ENCODE measurements around the gene ETFA.

DNA sequence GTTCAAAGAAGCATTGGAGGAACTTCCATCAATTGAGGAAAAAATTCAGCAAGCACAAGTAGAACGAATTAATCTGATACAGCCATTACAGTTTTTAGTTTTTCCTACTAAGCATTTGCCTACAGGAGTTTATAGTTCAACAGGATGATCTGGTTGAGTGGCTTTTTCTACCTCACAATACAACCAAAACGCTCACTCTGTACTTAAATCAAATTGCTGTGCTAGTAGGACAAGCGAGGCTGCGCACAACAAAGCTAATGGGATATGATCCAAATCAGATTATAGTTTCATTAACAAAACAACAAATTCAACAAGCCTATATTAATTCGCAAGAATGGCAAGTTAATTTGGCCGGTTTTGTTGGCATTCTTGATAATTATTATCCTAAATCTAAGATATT lies 44.2 kb downstream of the ETFA start:
- TF ChIP-seq GTF2F1 (IDR thresholded peaks at IDR 0.05; ENCODE audit: low read depth, low read length) (no peak), HMG20A (CRISPR knock-in tag; conservative IDR thresholded peaks at IDR 0.05) (no peak), ETS2 (tag; IDR thresholded peaks at IDR 0.05; ENCODE audit: borderline replicate concordance, poor library complexity, severe bottlenecking) (no peak), POLR2A (conservative IDR thresholded peaks at IDR 0.05) (no peak), NBN (IDR thresholded peaks at IDR 0.05; ENCODE audit: low read depth) (no peak), CEBPG (CRISPR knock-in tag; IDR thresholded peaks at IDR 0.05) (no peak), CEBPG (tag; conservative IDR thresholded peaks at IDR 0.05 in 1 of 2, IDR thresholded peaks at IDR 0.05 in 1 of 2) (no peak)
- TF ChIP-seq, protein P1, sequence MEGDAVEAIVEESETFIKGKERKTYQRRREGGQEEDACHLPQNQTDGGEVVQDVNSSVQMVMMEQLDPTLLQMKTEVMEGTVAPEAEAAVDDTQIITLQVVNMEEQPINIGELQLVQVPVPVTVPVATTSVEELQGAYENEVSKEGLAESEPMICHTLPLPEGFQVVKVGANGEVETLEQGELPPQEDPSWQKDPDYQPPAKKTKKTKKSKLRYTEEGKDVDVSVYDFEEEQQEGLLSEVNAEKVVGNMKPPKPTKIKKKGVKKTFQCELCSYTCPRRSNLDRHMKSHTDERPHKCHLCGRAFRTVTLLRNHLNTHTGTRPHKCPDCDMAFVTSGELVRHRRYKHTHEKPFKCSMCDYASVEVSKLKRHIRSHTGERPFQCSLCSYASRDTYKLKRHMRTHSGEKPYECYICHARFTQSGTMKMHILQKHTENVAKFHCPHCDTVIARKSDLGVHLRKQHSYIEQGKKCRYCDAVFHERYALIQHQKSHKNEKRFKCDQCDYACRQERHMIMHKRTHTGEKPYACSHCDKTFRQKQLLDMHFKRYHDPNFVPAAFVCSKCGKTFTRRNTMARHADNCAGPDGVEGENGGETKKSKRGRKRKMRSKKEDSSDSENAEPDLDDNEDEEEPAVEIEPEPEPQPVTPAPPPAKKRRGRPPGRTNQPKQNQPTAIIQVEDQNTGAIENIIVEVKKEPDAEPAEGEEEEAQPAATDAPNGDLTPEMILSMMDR (IDR thresholded peaks at IDR 0.05 in 2 of 3, conservative IDR thresholded peaks at IDR 0.05 in 1 of 3; ENCODE audit: insufficient read depth in 2 of 3, low read depth in 1 of 3, low read length in 3 of 3): no peak
- TF ChIP-seq, protein P2, sequence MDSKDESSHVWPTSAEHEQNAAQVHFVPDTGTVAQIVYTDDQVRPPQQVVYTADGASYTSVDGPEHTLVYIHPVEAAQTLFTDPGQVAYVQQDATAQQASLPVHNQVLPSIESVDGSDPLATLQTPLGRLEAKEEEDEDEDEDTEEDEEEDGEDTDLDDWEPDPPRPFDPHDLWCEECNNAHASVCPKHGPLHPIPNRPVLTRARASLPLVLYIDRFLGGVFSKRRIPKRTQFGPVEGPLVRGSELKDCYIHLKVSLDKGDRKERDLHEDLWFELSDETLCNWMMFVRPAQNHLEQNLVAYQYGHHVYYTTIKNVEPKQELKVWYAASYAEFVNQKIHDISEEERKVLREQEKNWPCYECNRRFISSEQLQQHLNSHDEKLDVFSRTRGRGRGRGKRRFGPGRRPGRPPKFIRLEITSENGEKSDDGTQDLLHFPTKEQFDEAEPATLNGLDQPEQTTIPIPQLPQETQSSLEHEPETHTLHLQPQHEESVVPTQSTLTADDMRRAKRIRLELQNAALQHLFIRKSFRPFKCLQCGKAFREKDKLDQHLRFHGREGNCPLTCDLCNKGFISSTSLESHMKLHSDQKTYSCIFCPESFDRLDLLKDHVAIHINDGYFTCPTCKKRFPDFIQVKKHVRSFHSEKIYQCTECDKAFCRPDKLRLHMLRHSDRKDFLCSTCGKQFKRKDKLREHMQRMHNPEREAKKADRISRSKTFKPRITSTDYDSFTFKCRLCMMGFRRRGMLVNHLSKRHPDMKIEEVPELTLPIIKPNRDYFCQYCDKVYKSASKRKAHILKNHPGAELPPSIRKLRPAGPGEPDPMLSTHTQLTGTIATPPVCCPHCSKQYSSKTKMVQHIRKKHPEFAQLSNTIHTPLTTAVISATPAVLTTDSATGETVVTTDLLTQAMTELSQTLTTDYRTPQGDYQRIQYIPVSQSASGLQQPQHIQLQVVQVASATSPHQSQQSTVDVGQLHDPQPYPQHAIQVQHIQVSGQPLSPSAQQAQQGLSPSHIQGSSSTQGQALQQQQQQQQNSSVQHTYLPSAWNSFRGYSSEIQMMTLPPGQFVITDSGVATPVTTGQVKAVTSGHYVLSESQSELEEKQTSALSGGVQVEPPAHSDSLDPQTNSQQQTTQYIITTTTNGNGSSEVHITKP (IDR thresholded peaks at IDR 0.05; ENCODE audit: partially characterized antibody): no peak
